Tibial nerve (tissue), 4 donors: ENCODE measurements around the gene ARPC5L. TPM values are rescaled to one million over a fixed set of nuclear protein-coding genes. Genes with fewer than 3 reads are reported as not detected.

ENCODE experiments used
- DNase-seq, 2 donors: peaks; one replicate each; pipeline ENCODE4 v3.0.0-alpha.2; 2019; ENCODE audit warnings: low spot score in 2 of 2
- H3K27ac ChIP-seq, 4 donors: fragments of 200-600 bp; sonication (generic) in 3 of 4; one replicate each; pipeline ENCODE4 v1.5.1; 2017 to 2019; ENCODE audit warnings: mild to moderate bottlenecking in 1 of 4
- H3K27me3 ChIP-seq, 2 donors: fragments of 200-600 bp; sonication (generic) in 1 of 2; one replicate each; pipeline versions ENCODE4 v1.5.1 to v1.6.0; 2017 to 2019
- H3K36me3 ChIP-seq, 3 donors: fragments of 200-600 bp; sonication (generic); one replicate each; pipeline ENCODE4 v1.5.1; 2018 to 2019
- H3K4me1 ChIP-seq, 4 donors: fragments of 200-600 bp; sonication (generic) in 3 of 4; one replicate each; pipeline ENCODE4 v1.5.1; 2017 to 2019
- H3K4me3 ChIP-seq, 4 donors: fragments of 200-600 bp; sonication (generic) in 3 of 4; one replicate each; pipeline ENCODE4 v1.5.1; 2017 to 2019; ENCODE audit warnings: mild to moderate bottlenecking in 1 of 4, moderate library complexity in 1 of 4
- H3K9me3 ChIP-seq, 4 donors: fragments of 200-600 bp; sonication (generic) in 3 of 4; one replicate each; pipeline ENCODE4 v1.5.1; 2017 to 2019
- EP300 ChIP-seq, 2 donors: sonication (generic); formaldehyde crosslinking; IDR thresholded peaks; one replicate each; pipeline ENCODE4 v1.6.1; 2017; ENCODE audit warnings: antibody characterized with exemption in 2 of 2, mild to moderate bottlenecking in 1 of 2
- POLR2A ChIP-seq, 2 donors: fragments of 450-650 bp; IDR thresholded peaks; one replicate each; pipeline ENCODE4 v1.6.1; 2017; ENCODE audit warnings: antibody characterized with exemption in 2 of 2, mild to moderate bottlenecking in 2 of 2, moderate library complexity in 2 of 2
- WGBS, 2 donors: methylation state at CpG; one replicate each; pipeline ENCODE4 v1.1.5; 2018; 5-methylcytosine and 5-hydroxymethylcytosine counted together
- total RNA-seq, 4 donors: library from RNA; depleted of rRNA; stranded (reverse); fragments of >200 nt; gene quantifications; one replicate each; pipeline ENCODE4 v1.1.0, GENCODE V29; 2016
- TF ChIP-seq, protein P1 (sequence below), 5 experiments: fragments of 200-600 bp in 3 of 5; fragments of 450-650 bp in 2 of 5; sonication (generic) in 3 of 5; IDR thresholded peaks; one replicate each; pipeline ENCODE4 v1.5.1; 2016 to 2019; ENCODE audit warnings: antibody characterized with exemption in 5 of 5, mild to moderate bottlenecking in 3 of 5, moderate library complexity in 2 of 5

ARPC5L gene
- total RNA-seq, 4 donors from 2014 or later, result 21.6 to 25.3 (median 24.2) TPM

GRCh38 chr9:124869986-124870560 lies 8.1 kb downstream of the ARPC5L start:
- no peaks in the 10 kb centered on the region for H3K9me3 ChIP-seq
- peak overlapping the region in 3 of 4 donors; percentile 83 to 97 (median 96) for H3K27ac ChIP-seq
- TF ChIP-seq POLR2A (IDR thresholded peaks at IDR 0.05) (no peak), EP300 (IDR thresholded peaks at IDR 0.05) (no peak)
- TF ChIP-seq, protein P1, sequence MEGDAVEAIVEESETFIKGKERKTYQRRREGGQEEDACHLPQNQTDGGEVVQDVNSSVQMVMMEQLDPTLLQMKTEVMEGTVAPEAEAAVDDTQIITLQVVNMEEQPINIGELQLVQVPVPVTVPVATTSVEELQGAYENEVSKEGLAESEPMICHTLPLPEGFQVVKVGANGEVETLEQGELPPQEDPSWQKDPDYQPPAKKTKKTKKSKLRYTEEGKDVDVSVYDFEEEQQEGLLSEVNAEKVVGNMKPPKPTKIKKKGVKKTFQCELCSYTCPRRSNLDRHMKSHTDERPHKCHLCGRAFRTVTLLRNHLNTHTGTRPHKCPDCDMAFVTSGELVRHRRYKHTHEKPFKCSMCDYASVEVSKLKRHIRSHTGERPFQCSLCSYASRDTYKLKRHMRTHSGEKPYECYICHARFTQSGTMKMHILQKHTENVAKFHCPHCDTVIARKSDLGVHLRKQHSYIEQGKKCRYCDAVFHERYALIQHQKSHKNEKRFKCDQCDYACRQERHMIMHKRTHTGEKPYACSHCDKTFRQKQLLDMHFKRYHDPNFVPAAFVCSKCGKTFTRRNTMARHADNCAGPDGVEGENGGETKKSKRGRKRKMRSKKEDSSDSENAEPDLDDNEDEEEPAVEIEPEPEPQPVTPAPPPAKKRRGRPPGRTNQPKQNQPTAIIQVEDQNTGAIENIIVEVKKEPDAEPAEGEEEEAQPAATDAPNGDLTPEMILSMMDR (IDR thresholded peaks at IDR 0.05), result no peak
- DNase-seq, result no peak
- H3K36me3 ChIP-seq, result peaks cover 0 to 23% (median 0%) of the 10 kb centered on the region in 3 donors
- peaks cover 0 to 58% (median 33%) of the 10 kb centered on the region in 4 donors for H3K4me1 ChIP-seq
- WGBS, 2 donors, result 7 to 10% methylated on average over 12 of the region's 12 CpGs
- H3K4me3 ChIP-seq, result peak overlapping the region; percentile 66 to 99 (median 88)
- no peaks in the 10 kb centered on the region for H3K27me3 ChIP-seq

DNA sequence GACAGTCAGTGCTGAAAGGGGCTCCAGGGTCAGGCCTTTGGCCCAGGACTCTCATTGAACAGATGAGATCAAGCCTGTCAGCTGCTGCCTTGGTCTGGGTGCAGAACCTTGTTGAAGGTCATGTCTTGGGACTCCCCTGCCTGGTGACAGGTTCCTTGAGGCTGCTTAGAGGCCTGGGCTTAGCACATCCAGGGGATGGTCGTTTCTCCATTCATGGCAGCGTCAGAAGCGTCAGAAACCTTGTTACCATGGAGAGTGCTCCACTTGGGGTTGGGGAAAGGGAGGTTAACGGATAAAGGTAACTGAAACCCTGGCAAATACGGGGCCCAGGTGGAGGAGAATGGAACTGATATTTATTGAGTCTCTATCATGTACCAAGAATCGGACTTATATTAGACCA lies 8.8 kb downstream of the ARPC5L start:
- peaks cover 0 to 29% (median 0%) of the 10 kb centered on the region in 3 donors for H3K36me3 ChIP-seq
- TF ChIP-seq, protein P1 (IDR thresholded peaks at IDR 0.05), result no peak
- TF ChIP-seq EP300 (IDR thresholded peaks at IDR 0.05) (no peak), POLR2A (IDR thresholded peaks at IDR 0.05) (no peak)
- peak overlapping the region in 3 of 4 donors; percentile 83 to 97 (median 96) for H3K27ac ChIP-seq
- H3K4me1 ChIP-seq, result peaks cover 0 to 58% (median 33%) of the 10 kb centered on the region in 4 donors
- H3K9me3 ChIP-seq, result no peaks in the 10 kb centered on the region
- 61 to 69% methylated on average over 6 of the region's 6 CpGs for WGBS, 2 donors
- H3K27me3 ChIP-seq, result no peaks in the 10 kb centered on the region
- H3K4me3 ChIP-seq, result peak overlapping the region in 3 of 4 donors; percentile 66 to 91 (median 86)
- no peak for DNase-seq

DNA sequence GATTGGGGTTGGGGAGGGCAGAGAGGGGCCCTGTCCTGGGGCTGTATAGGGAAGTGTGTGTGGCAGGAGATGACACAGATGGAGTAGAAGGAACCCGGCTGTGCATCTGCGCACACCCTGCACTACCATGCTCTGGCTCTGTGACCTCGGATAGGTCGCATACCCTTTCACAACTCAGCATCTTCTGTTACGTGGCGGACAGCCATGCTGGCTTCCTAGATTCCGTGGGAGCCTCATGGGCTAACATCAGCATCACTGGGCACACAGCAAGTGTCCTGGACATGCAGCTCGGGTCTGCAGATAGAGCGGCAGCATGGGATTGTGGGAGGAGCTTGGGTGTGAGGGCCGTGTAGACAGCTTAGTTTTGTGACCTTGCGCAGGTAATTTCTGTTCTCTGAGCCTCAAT lies 9.2 kb downstream of the ARPC5L start:
- WGBS, 2 donors, result 76 to 90% methylated on average over 8 to 11 of the region's 11 CpGs
- no peak for DNase-seq
- H3K4me3 ChIP-seq, result no peak overlapping the region
- H3K27me3 ChIP-seq, result no peaks in the 10 kb centered on the region
- H3K9me3 ChIP-seq, result no peaks in the 10 kb centered on the region
- TF ChIP-seq POLR2A (IDR thresholded peaks at IDR 0.05) (no peak), EP300 (IDR thresholded peaks at IDR 0.05) (no peak)
- TF ChIP-seq, protein P1 (IDR thresholded peaks at IDR 0.05), result no peak
- H3K27ac ChIP-seq, result peak overlapping the region in 3 of 4 donors; percentile 83 to 97 (median 96)
- peaks cover 0 to 58% (median 33%) of the 10 kb centered on the region in 4 donors for H3K4me1 ChIP-seq
- peaks cover 0 to 34% (median 0%) of the 10 kb centered on the region in 3 donors for H3K36me3 ChIP-seq

DNA sequence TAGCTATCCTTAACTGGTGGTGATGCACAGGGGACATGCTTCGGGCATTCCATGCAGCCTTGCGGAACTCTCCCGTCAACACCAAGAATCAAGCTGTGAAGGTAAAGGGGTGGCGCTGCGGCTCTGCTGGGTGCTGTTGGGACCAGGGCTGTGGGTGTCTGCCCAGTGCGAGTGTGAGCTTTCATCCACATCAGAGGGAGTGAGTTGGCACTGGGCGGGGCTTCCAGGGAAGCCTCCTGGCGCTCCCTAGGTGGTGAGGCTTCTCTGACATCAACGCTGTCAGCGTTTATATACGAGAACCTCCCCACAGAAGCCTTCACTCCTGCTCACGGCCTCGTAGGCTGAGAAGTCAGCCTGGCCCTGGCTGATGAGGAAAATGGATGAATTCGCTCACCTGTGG lies 11.7 kb downstream of the ARPC5L start:
- H3K4me3 ChIP-seq, result no peak overlapping the region
- H3K4me1 ChIP-seq, result peaks cover 0 to 45% (median 25%) of the 10 kb centered on the region in 4 donors
- WGBS, 2 donors, result 81 to 82% methylated on average over 12 to 14 of the region's 14 CpGs

GRCh38 chr9:124875501-124875900 lies 13.6 kb downstream of the ARPC5L start:
- Histone ChIP-seq H3K27me3 (no peaks in the 10 kb centered on the region), H3K9me3 (no peaks in the 10 kb centered on the region), H3K36me3 (peaks cover 4 to 77% (median 16%) of the 10 kb centered on the region in 3 donors), H3K4me3 (no peak overlapping the region), H3K27ac (no peak overlapping the region), H3K4me1 (peaks cover 0 to 34% (median 19%) of the 10 kb centered on the region in 4 donors)
- DNase-seq, result no peak
- 69 to 93% methylated on average over 2 to 6 of the region's 6 CpGs for WGBS, 2 donors
- TF ChIP-seq, protein P1 (IDR thresholded peaks at IDR 0.05), result no peak
- TF ChIP-seq EP300 (IDR thresholded peaks at IDR 0.05) (no peak), POLR2A (IDR thresholded peaks at IDR 0.05) (no peak)

More for the DNA sequence above, 11.7 kb downstream of the ARPC5L start:
- TF ChIP-seq, protein P1 (IDR thresholded peaks at IDR 0.05), result no peak
- TF ChIP-seq EP300 (IDR thresholded peaks at IDR 0.05) (no peak), POLR2A (IDR thresholded peaks at IDR 0.05) (no peak)
- H3K9me3 ChIP-seq, result no peaks in the 10 kb centered on the region
- H3K27ac ChIP-seq, result no peak overlapping the region
- DNase-seq, result no peak
- no peaks in the 10 kb centered on the region for H3K27me3 ChIP-seq
- peaks cover 0 to 59% (median 9%) of the 10 kb centered on the region in 3 donors for H3K36me3 ChIP-seq
